ENCODE measurements around the gene HSD3B7.

HSD3B7 gene

GRCh38 chr16:30957456-30958174 is 27.4 kb upstream of the HSD3B7 start, which contains the start of gene SETD1A:
Gene SETD1A (plus strand): TSS chr16:30957754. CDS start chr16:30958732, 978 bp downstream.
- peak; percentile 95 to 98 (median 96) for DNase-seq

- peak in 1 of 5 donors; percentile 55 for DNase-seq
Observed at GRCh38 chr16:30958175-30959079, 26.6 kb upstream of the HSD3B7 start.

DNA sequence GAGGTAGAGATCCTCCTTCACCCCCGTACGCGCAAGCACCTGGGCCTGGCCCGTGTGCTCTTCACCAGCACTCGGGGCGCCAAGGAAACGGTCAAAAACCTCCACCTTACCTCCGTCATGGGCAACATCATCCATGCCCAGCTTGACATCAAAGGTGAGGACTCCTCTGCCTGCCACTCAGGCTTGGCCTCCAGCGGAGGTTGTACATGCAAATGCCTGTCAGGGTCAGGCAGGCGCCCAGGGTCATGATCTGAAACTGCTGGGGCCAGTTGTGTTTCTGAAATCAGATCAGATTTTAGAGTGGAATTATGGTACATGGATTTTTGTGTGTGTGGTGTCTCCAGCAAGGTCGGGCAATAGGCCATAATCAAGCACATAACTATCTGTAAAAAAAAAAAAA is 23.6 kb upstream of the HSD3B7 start:
- no peak for DNase-seq

DNA sequence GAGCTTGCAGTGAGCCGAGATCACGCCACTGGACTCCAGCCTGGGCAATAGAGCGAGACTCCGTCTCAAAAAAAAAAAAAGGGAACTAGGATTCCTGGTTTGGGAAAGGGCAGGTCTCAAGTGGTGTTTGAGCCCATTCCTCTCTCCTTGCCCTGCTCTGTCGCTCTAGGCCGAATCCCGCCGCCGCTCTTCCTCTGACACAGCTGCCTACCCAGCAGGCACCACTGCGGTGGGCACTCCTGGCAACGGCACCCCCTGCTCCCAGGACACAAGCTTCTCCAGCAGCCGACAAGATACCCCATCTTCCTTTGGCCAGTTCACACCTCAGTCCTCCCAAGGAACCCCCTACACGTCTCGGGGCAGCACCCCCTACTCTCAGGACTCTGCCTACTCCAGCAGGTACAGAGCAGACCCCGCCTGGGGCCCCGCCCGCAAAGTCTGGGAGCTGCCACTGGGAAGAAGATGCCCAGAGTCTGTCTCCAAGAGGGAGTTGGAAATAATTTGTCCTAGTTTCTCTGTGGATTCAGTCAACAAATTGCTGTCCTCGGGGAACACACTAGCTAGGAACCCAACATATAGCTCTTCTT is 21.0 kb upstream of the HSD3B7 start:
- DNase-seq, result no peak

GRCh38 chr16:30964574-30965226 is 20.3 kb upstream of the HSD3B7 start:
- no peak for DNase-seq

DNA sequence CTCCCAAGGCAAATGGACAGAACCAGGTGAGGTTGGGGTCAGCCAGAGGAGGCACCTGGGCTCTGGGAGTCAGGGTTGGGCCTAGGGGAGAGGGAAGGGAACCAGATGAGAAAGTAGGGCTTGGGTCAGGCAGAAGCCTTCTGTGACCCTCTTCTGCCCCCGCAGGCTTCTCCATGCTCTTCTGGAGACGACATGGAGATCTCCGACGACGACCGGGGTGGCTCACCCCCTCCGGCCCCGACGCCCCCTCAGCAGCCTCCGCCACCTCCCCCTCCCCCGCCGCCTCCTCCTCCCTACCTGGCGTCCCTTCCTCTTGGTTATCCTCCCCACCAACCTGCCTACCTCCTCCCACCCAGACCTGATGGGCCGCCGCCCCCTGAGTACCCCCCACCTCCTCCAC is 19.6 kb upstream of the HSD3B7 start:
- DNase-seq, result no peak

DNA sequence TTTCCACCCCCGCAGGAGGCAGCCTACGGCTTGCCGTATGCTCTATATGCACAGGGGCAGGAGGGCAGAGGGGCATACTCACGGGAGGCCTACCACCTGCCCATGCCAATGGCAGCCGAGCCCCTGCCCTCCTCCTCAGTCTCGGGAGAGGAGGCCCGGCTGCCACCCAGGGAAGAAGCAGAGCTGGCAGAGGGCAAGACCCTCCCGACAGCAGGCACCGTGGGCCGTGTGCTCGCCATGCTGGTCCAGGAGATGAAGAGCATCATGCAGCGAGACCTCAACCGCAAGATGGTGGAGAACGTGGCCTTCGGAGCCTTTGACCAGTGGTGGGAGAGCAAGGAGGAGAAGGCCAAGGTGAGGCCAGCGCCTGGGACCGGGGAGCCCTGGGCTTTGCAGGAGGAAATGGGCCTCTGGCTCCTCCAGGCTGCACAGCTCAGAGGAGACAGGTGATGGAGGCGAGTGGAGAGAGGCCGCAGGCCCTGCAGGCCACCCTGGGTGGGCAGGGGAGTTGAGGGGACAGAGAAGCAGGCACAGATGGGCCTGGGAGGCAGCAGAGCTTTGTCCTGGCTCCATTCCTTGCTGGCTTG is 18.9 kb upstream of the HSD3B7 start:
- no peak for DNase-seq

- no peak for DNase-seq
Observed at GRCh38 chr16:30967795-30968194, 17.2 kb upstream of the HSD3B7 start.

DNA sequence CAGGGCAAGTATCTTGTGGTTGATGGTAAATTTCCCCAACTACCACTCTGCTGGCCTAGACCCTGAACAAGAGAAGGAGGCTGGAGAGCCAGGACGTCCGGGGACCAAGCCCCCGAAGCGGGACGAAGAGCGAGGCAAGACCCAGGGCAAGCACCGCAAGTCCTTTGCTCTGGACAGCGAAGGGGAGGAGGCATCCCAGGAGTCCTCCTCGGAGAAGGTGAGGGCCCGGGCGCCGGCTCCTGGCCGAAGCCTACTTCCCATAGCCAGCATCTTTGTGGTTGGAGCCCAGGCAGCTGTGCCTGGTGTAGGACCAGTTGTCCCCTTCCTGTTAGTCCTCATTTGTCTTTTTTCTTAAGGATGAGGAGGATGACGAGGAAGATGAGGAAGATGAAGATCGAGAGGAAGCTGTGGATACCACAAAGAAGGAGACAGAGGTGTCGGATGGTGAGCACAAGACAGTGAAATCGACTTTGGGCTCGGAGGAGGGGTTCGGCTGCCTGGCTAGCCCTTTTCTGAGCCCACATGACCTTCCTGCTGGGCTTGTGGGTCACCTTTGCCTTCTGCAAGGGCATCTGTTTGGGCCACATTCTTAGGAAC is 15.7 kb upstream of the HSD3B7 start:
- no peak for DNase-seq

DNA sequence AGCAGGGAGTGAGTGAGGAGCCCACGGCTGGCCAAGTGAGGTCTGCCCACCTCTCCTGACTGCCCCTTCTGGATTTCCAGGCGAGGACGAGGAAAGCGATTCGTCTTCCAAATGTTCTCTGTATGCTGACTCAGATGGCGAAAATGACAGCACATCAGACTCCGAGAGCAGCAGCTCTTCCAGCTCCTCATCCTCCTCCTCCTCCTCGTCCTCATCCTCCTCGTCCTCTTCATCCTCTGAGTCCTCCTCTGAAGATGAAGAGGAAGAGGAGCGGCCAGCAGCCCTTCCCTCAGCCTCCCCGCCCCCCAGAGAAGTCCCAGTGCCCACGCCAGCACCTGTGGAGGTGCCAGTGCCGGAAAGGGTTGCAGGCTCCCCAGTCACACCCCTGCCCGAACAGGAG is 13.7 kb upstream of the HSD3B7 start:
- no peak for DNase-seq

DNA sequence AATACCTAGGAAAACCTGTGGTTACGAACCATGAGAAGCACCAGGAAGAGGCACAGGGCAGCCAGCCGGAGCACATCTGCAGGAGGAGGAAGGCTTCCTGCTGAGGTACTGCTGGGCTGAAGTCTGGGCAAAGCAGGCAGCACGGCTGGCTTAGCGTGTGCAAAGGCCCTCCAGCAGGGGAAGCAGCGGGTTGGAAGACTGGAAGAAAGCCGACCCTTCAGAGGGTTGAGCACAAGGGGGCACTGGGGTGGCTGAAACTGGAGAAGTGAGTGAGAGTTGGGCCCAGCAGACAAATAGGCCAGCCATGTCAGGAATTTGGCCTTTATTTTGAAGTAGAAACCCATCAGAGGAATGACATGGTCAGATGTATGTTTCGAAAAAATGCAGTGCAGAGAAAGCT is 12.1 kb upstream of the HSD3B7 start:
- DNase-seq, result no peak

DNA sequence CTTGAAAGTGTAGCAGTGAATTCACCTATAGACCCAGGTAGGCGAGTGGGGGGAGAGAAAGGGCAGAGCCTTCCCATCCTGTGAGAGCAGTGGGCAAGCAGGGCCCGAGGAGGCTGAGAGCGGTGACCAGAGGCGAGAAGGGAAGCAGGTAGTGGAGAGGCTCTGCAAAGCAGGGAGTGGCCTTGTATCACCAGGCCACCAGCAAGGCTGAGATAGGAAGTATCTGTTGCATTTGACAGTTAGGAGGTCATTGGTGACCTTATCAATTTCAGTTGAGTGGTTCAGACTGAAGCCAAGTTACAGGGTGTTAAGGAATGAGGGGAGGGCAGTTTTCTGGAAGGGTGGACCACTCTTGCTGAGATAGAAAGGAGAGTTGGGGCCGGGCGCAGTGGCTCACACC is 10.7 kb upstream of the HSD3B7 start:
- DNase-seq, result no peak

GRCh38 chr16:30976486-30976885 is 8.5 kb upstream of the HSD3B7 start:
- DNase-seq, result no peak

- peak in 1 of 5 donors; percentile 17 for DNase-seq
Observed at GRCh38 chr16:30977502-30977901, 7.5 kb upstream of the HSD3B7 start.

DNA sequence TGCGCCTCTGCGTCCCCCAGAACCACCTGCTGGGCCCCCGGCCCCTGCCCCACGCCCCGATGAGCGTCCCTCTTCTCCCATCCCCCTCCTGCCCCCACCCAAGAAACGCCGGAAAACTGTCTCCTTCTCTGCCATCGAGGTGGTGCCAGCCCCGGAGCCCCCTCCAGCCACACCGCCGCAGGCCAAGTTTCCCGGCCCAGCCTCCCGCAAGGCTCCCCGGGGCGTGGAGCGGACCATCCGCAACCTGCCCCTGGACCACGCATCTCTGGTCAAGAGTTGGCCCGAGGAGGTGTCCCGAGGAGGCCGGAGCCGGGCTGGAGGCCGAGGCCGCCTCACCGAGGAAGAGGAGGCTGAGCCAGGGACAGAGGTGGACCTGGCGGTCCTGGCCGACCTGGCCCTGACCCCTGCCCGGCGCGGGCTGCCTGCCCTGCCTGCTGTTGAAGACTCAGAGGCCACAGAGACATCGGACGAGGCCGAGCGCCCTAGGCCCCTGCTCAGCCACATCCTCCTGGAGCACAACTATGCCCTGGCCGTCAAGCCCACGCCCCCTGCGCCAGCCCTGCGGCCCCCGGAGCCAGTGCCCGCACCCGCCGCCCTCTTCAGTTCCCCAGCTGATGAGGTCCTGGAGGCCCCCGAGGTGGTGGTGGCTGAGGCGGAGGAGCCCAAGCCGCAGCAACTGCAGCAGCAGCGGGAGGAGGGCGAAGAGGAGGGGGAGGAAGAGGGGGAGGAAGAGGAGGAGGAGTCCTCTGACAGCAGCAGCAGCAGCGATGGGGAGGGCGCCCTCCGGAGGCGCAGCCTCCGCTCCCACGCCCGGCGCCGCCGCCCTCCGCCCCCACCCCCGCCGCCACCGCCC is 5.6 kb upstream of the HSD3B7 start:
- DNase-seq, result no peak

- DNase-seq, result no peak
Observed at GRCh38 chr16:30980023-30980371, 5.0 kb upstream of the HSD3B7 start.

DNA sequence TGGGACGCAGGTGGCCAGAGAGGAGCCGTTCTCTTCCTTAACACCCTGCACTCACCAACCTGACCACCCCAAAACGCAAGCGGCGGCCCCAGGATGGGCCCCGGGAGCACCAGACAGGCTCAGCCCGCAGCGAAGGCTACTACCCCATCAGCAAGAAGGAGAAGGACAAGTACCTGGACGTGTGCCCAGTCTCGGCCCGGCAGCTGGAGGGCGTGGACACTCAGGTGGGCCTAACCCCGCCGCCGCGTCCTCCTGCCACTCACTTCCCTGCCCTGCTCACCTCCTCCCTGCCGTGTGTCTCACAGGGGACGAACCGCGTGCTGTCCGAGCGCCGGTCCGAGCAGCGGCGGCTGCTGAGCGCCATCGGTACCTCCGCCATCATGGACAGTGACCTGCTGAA is 4.6 kb upstream of the HSD3B7 start:
- no peak for DNase-seq

GRCh38 chr16:30980959-30981358 is 4.0 kb upstream of the HSD3B7 start:
- no peak for DNase-seq

DNA sequence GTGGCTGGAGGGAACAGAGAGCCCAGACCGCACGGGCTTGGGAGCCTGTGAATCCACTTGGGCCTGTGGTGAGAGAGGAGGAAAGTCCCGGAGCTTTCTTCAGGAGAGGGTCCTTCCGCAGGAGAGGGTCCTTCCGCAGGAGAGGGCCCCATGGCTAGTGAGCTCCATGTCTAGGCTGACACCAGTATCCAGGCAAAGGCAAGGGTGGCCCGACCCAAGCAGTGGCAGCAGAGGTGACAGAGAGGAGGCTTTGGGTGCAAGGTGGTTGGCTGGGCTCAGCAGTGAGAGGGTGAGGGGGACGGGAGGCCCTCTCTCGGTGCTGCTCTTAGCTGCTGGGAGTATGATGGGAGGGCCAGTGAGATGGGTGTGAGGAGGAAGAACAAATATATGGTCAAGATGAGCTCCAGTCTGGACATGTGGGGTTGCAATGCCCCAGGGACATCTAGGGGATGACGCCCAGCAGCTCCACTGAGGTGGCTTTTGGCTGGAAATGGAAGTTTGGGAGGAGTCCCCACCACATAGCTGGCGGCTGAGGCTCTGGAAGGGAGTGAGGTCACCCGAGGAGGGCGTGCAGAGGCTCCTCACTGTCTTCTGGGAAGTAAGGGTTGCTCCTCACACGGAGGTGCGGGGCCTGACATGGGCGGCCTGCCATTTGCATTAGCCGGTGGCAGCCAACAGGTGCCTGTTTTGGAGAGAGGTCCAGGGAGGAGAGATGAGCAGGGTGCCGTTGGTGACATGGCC is 2.3 kb upstream of the HSD3B7 start:
- DNase-seq, result no peak

DNA sequence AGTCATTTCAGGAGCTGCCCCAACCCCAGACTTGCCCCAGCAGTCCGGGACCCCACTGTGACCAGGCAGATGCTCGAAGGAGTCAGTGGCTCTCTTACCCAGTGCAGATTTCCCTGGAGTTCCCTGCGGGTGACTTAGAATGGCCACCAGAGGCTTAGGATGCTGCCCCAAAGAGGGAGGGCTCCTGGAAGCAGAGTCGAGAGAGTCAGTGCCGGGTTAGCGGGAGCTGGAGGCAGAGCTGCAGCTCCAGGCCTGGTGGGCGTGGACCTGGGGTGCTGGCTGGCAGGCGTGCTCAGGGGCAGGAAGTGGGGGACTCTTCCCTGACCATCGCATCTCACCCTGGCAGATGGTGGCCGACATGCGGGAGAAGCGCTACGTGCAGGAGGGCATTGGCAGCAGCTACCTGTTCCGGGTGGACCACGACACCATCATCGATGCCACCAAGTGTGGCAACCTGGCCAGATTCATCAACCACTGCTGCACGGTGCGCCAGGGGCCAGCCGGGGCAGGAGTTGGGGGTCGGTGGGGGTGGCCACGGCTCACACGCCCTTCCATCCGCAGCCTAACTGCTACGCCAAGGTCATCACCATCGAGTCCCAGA is 1.6 kb upstream of the HSD3B7 start:
- no peak for DNase-seq
